Head of caudate nucleus (tissue), 42 donors: ENCODE data around the gene FAHD1.
A peak's percentile ranks its signal among the peaks of the same experiment; 100 is the strongest.

Experiments used
- DNase-seq, 42 donors: peaks; one replicate each; pipeline versions ENCODE4 v3.0.0 to v3.0.0-alpha.2; 2020 to 2021; ENCODE audit warnings: mixed read lengths in 7 of 42
- intact Hi-C: fragments of 100-400 bp; cut with DNase I; formaldehyde crosslinking; loops from one replicate; pipeline ENCODE4 v1.15.0; 2022

FAHD1 gene

DNA sequence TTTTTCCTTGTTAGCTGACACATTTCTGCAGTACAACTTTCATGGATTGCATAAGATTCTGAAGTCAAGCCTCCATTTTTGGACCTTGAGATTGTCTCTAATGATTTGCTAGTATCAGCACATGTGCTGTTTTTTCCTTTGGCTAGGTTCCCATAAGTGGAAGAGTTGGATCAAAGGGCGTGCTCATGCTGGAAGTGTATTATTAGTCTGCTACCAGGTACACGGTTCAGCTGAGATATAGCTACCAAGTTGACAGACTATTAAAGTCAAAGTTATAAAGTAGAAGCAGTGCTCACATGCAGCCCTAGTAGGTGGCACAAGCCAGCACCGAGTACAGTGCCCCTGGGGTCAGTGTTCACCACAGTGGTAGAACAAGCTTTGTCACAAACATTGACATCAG, 3.2 kb downstream of the FAHD1 start:
- intact Hi-C loops = no loop called here
- no peak for DNase-seq

GRCh38 chr16:1831186-1832075, 4.4 kb downstream of the FAHD1 start:
- intact Hi-C loops = no loop called here
- DNase-seq = no peak

DNA sequence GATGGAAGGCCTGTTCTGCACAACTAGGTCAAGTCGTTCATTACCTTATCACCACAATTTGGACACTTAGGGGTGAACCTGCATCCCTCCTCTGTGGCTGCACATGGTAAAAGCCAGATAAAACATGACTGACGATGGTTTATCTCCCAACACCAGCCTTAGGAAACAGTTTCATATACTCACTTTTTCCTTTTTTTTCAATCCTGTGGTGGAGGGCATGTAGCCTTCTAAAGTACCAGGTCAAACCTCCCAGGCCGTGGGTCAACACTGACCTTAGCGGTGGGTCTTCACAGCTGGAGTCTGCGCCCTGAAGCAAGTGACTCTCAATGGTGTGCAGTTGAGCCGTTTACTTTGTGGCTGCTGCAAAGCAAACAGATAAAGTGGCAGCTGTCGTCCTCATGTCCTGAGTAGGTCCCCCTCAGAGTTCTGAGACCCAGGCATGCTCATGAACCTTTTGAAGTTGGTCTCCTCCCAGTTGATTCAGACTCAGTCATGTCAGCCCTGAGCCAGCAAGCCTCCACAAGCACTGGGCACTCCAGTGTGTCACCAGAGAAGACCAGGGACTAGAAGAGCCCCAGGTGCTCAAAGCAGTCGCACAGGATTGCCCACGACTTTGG, 5.9 kb downstream of the FAHD1 start:
- DNase-seq = no peak
- intact Hi-C loops = no loop called here

DNA sequence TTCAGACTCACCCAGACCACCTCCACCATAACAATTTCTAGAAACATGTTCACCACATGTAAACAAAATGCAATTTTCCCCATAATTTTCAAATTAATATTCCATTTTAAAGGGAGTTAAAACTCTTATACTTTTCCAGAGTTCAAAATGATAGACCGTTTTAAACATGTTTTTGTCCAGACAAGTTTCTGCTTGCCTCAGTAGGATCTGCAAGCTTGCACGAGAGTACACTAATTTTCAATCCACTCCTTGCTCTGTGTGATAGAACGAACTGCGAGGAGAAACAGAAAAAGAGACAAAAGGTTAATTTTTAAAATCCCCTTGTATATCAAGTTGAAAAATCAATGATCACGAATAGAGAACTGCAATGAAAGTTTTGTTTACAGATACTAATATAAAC, 7.1 kb downstream of the FAHD1 start:
- DNase-seq = no peak
- intact Hi-C loops = no loop called here

- no peak for DNase-seq
- intact Hi-C loops = no loop called here
Measured at GRCh38 chr16:1839554-1839953, 12.5 kb downstream of the FAHD1 start.

DNA sequence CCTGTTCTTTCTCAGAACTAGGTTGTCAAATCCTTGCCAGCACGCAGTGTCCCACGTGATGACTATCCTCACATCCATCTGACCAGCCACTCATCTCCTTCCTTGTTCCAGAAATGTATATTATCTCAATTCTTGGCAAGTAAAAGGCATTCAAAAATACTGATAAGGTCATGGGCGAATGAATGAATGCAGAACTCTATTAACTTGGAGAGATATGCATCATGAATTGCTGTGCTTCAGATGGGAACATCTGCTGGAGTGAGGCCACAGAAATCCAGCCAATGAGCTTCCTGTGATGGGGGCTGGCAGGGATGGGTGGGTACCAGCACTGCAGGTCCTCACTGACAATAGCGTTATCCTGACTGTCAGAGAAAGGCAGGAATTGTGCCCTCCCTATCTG, 19.0 kb downstream of the FAHD1 start:
- no peak for DNase-seq
- intact Hi-C loops = no loop called here

- intact Hi-C loops = no loop called here
- no peak for DNase-seq
Measured at GRCh38 chr16:1846416-1846815, 19.4 kb downstream of the FAHD1 start.

DNA sequence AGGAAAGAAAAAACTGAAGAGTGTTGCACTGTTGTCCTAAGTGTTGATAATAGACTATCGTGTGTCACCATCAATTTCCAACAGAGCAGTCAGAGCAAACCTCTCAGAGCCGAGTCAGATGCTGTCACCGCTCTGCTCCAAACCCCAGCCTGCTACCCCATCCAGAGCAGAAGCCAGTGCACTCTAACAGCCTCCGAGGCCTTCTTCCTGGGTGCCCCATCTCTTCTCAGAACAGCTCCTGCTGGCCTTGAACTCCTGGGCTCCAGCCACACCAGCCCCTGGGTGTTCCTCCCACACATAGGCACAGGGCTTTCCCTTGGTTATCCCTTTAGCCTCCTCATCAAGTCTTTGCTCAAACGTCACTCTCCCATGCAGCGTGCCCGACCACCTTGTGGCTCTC, 24.0 kb downstream of the FAHD1 start:
- intact Hi-C loops = no loop called here
- DNase-seq = no peak

GRCh38 chr16:1851793-1852192, 24.8 kb downstream of the FAHD1 start:
- DNase-seq = no peak
- intact Hi-C loops = no loop called here

- intact Hi-C loops = no loop called here
- DNase-seq = no peak
Measured at GRCh38 chr16:1857433-1858097, 30.6 kb downstream of the FAHD1 start.

GRCh38 chr16:1858189-1858865, 31.3 kb downstream of the FAHD1 start:
- peak in 1 of 42 donors; percentile 23 for DNase-seq
- intact Hi-C loops = no loop called here

GRCh38 chr16:1859650-1860049, 32.6 kb downstream of the FAHD1 start:
- DNase-seq = peak in 1 of 42 donors; percentile 2
- intact Hi-C loops = no loop called here

- peak in 1 of 42 donors; percentile 4 for DNase-seq
- intact Hi-C loops = no loop called here
Measured at GRCh38 chr16:1861730-1862129, 34.7 kb downstream of the FAHD1 start.

GRCh38 chr16:1862394-1862793, 35.4 kb downstream of the FAHD1 start:
- peak in 1 of 42 donors; percentile 22 for DNase-seq
- intact Hi-C loops = no loop called here

- intact Hi-C loops = loop anchor here (2.0 kb wide), 1 partner anchor 65 kb away; no protein-coding TSS in a partner anchor
- DNase-seq = peak in 3 of 42 donors; percentile 3 to 34 (median 26)
Measured at GRCh38 chr16:1863681-1864460, 36.9 kb downstream of the FAHD1 start.

DNA sequence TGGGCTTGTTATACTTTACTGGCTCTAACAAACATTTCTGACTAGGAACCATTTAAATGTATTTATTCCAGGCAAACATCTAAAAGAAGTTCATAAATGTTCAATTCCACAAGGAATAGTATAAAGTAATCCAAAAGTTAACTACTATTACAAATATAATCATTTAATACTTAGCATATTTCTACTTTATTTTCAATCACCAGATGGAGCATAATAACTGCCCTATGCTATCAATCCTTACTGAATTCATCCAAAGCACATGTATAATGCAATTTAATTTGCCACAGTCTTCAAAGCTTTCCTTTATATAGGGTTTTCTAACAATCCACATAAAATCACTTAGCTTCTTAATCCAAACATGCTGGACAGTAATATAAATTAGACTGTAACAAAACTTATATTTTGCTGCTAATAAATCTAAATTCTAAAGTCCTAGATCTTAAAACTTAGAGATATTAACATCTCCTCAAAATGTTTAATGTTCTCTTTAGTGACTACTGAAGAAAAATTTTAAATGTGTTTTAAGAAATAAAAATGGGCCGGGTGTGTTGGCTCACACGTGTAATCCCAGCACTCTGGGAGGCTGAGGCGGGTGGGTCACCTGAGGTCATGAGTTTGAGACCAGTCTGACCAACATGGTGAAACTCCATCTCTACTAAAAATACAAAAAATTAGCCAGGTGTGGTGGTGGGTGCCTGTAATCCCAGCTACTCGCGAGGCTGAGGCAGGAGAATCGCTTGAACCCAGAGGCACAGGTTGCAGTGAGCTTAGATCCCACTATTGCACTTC, 39.1 kb downstream of the FAHD1 start:
- peak in 1 of 42 donors; percentile 15 for DNase-seq
- intact Hi-C loops = loop anchor here (2.0 kb wide), 1 partner anchor 63 kb away; no protein-coding TSS in a partner anchor

GRCh38 chr16:1870365-1871082, 43.5 kb downstream of the FAHD1 start:
- DNase-seq = no peak
- intact Hi-C loops = no loop called here
